ENCODE data around the gene IL4R. TPM values are rescaled to one million over a fixed set of nuclear protein-coding genes. Genes with fewer than 3 reads are reported as not detected.

Gene IL4R
- total and polyA plus RNA-seq, 4 donors: 15.5 to 61.9 (median 29.9) TPM

DNA sequence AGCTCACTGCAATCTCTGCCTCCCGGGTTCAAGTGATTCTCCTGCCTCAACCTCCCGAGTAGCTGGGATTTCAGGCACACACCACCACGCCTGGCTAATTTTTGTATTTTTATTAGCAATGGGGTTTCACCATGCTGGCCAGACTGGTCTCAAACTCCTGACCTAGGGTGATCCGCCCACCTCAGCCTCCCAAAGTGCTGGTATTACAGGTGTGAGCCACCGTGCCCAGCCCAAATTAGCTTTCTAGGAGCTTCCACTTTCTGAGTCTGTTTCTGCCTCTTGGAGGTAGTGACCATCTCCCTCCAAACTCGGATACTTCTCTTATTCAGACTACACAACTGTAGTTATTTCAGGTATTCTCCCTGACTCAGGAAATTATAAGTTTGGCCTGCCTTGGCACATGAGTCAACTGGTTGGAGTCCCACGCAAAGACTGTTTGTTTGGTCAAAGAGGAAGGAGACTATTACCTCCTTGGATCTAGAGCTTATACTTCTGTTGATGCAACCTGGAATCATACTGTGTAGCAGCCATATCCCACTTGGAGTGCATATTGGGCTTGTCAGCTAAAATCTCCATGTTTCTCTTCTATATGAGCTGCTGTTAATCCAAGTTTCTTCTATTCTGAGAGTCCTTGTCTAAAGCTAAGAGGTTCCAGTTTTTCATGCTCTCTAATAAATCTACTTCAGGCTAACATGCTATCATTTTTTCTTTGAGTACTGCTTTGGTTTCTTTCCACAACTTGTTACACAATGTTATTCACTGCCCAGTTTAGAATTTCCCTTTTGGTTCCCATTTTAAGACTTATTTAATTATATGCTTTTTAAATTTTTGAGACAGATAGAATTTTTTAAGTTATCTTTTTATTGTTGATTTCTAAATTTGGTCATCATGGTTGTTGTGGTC is 7.5 kb downstream of the IL4R start:
- peak overlapping the region; percentile 65 to 98 for H3K27ac ChIP-seq (ENCODE audit: low read depth in 1 of 2, low read length in 2 of 2)
- no peak for DNase-seq (ENCODE audit: low spot score)
- TF ChIP-seq, protein P1, sequence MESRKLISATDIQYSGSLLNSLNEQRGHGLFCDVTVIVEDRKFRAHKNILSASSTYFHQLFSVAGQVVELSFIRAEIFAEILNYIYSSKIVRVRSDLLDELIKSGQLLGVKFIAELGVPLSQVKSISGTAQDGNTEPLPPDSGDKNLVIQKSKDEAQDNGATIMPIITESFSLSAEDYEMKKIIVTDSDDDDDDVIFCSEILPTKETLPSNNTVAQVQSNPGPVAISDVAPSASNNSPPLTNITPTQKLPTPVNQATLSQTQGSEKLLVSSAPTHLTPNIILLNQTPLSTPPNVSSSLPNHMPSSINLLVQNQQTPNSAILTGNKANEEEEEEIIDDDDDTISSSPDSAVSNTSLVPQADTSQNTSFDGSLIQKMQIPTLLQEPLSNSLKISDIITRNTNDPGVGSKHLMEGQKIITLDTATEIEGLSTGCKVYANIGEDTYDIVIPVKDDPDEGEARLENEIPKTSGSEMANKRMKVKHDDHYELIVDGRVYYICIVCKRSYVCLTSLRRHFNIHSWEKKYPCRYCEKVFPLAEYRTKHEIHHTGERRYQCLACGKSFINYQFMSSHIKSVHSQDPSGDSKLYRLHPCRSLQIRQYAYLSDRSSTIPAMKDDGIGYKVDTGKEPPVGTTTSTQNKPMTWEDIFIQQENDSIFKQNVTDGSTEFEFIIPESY (IDR thresholded peaks at IDR 0.05): peak; percentile 12
- TF ChIP-seq TAF1 (conservative IDR thresholded peaks at IDR 0.05): no peak
- H3K4me1 ChIP-seq (ENCODE audit: control insufficient read depth in 4 of 4, insufficient read depth in 4 of 4, low read length in 3 of 4): peaks cover 40 to 85% (median 72%) of the 10 kb centered on the region in 4 donors
- H3K4me3 ChIP-seq (ENCODE audit: low read depth in 1 of 3, low read length in 3 of 3): no peak overlapping the region
- H3K9ac ChIP-seq (ENCODE audit: low read depth in 1 of 2, low read length in 2 of 2): no peak overlapping the region
- no peaks in the 10 kb centered on the region for H3K9me3 ChIP-seq (ENCODE audit: control insufficient read depth in 4 of 4, low read length in 3 of 4)
- WGBS: 81% methylated on average over 7 of the region's 7 CpGs
- no peaks in the 10 kb centered on the region for H3K27me3 ChIP-seq (ENCODE audit: control insufficient read depth in 4 of 4, insufficient read depth in 4 of 4, low read length in 3 of 4)
- H3K36me3 ChIP-seq (ENCODE audit: control insufficient read depth in 4 of 4, insufficient read depth in 3 of 4, low read depth in 1 of 4, low read length in 3 of 4): peaks cover 0 to 10% (median 0%) of the 10 kb centered on the region in 4 donors

DNA sequence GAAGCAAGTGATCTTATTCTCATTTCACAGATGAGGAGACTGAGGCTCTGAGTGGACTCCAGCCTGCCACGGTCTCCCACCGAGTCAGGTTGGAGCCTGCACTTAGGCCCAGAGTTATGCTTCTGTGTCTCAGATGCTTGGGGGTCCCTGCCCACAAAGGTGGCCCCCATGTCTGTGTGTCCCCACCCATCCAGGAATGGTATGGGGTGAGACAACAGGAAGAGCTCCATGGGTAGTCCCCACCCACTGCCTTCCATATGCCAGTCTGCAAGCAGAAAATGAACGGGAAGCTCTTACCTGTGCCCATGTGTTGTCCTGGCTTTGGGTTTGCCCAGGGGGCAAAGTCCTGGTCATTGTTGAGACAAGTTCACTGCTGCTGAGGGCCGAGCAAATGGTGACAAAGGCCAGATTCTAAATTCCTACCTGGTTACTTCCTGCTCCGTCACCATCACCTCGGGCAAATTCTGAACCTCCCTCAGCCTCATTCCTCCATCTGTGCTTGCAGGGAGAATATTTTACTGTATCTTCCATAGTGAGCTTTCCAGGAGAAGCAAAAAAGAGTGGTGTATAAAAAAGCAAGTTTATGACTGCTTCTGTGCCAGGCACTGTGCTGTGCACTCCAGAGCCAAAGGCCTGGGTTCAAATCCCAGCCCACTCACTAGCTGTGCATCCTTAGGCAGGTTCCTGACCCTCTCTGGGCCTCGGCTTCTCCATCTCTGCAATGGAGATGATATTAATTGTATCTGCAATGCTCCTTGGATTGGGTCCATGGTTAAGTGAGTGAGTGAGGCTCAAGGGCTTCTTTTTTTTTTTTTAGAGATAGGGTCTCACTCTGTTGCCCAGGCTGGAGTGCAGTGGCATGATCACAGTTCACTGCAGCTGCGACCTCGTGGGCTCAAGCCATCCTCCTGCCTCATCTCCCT is 9.3 kb downstream of the IL4R start:
- DNase-seq (ENCODE audit: low spot score): no peak
- Histone ChIP-seq H3K4me1 (ENCODE audit: control insufficient read depth in 4 of 4, insufficient read depth in 4 of 4, low read length in 3 of 4) (peaks cover 46 to 78% (median 62%) of the 10 kb centered on the region in 4 donors), H3K27ac (ENCODE audit: low read depth in 1 of 2, low read length in 2 of 2) (peak overlapping the region; percentile 92 to 98), H3K36me3 (ENCODE audit: control insufficient read depth in 4 of 4, insufficient read depth in 3 of 4, low read depth in 1 of 4, low read length in 3 of 4) (peaks cover 0 to 1% (median 0%) of the 10 kb centered on the region in 4 donors), H3K9me3 (ENCODE audit: control insufficient read depth in 4 of 4, low read length in 3 of 4) (no peaks in the 10 kb centered on the region), H3K4me3 (ENCODE audit: low read depth in 1 of 3, low read length in 3 of 3) (no peak overlapping the region), H3K27me3 (ENCODE audit: control insufficient read depth in 4 of 4, insufficient read depth in 4 of 4, low read length in 3 of 4) (no peaks in the 10 kb centered on the region), H3K9ac (ENCODE audit: low read depth in 1 of 2, low read length in 2 of 2) (no peak overlapping the region)
- TF ChIP-seq FOXA1 (IDR thresholded peaks at IDR 0.05) (no peak), YY1 (IDR thresholded peaks at IDR 0.05) (peak; percentile 85), TAF1 (conservative IDR thresholded peaks at IDR 0.05) (peak; percentile 68), GABPA (IDR thresholded peaks at IDR 0.05 in 1 of 2, conservative IDR thresholded peaks at IDR 0.05 in 1 of 2) (peak in 1 of 2 donors; percentile 65), HNF4A (conservative IDR thresholded peaks at IDR 0.05) (peak; percentile 99), SP1 (IDR thresholded peaks at IDR 0.05) (peak; percentile 98), HNF4G (IDR thresholded peaks at IDR 0.05) (peak; percentile 98), RAD21 (IDR thresholded peaks at IDR 0.05) (peak; percentile 47 to 55), JUND (IDR thresholded peaks at IDR 0.05) (peak; percentile 64 to 83), NR2F2 (IDR thresholded peaks at IDR 0.05) (peak; percentile 61), RXRA (IDR thresholded peaks at IDR 0.05) (peak; percentile 94 to 95), FOXA2 (IDR thresholded peaks at IDR 0.05) (peak; percentile 60), EGR1 (IDR thresholded peaks at IDR 0.05; ENCODE audit: low read depth in 2 of 2) (peak in 1 of 2 donors; percentile 65)
- TF ChIP-seq, protein P2, sequence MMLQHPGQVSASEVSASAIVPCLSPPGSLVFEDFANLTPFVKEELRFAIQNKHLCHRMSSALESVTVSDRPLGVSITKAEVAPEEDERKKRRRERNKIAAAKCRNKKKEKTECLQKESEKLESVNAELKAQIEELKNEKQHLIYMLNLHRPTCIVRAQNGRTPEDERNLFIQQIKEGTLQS (IDR thresholded peaks at IDR 0.05): no peak
- TF ChIP-seq, protein P3, sequence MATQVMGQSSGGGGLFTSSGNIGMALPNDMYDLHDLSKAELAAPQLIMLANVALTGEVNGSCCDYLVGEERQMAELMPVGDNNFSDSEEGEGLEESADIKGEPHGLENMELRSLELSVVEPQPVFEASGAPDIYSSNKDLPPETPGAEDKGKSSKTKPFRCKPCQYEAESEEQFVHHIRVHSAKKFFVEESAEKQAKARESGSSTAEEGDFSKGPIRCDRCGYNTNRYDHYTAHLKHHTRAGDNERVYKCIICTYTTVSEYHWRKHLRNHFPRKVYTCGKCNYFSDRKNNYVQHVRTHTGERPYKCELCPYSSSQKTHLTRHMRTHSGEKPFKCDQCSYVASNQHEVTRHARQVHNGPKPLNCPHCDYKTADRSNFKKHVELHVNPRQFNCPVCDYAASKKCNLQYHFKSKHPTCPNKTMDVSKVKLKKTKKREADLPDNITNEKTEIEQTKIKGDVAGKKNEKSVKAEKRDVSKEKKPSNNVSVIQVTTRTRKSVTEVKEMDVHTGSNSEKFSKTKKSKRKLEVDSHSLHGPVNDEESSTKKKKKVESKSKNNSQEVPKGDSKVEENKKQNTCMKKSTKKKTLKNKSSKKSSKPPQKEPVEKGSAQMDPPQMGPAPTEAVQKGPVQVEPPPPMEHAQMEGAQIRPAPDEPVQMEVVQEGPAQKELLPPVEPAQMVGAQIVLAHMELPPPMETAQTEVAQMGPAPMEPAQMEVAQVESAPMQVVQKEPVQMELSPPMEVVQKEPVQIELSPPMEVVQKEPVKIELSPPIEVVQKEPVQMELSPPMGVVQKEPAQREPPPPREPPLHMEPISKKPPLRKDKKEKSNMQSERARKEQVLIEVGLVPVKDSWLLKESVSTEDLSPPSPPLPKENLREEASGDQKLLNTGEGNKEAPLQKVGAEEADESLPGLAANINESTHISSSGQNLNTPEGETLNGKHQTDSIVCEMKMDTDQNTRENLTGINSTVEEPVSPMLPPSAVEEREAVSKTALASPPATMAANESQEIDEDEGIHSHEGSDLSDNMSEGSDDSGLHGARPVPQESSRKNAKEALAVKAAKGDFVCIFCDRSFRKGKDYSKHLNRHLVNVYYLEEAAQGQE (IDR thresholded peaks at IDR 0.05): peak; percentile 74
- TF ChIP-seq, protein P4, sequence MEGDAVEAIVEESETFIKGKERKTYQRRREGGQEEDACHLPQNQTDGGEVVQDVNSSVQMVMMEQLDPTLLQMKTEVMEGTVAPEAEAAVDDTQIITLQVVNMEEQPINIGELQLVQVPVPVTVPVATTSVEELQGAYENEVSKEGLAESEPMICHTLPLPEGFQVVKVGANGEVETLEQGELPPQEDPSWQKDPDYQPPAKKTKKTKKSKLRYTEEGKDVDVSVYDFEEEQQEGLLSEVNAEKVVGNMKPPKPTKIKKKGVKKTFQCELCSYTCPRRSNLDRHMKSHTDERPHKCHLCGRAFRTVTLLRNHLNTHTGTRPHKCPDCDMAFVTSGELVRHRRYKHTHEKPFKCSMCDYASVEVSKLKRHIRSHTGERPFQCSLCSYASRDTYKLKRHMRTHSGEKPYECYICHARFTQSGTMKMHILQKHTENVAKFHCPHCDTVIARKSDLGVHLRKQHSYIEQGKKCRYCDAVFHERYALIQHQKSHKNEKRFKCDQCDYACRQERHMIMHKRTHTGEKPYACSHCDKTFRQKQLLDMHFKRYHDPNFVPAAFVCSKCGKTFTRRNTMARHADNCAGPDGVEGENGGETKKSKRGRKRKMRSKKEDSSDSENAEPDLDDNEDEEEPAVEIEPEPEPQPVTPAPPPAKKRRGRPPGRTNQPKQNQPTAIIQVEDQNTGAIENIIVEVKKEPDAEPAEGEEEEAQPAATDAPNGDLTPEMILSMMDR (IDR thresholded peaks at IDR 0.05; ENCODE audit: low read depth, low read length, missing input control): no peak
- TF ChIP-seq, protein P5, sequence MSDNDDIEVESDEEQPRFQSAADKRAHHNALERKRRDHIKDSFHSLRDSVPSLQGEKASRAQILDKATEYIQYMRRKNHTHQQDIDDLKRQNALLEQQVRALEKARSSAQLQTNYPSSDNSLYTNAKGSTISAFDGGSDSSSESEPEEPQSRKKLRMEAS (IDR thresholded peaks at IDR 0.05): peak; percentile 96
- TF ChIP-seq, protein P1 (IDR thresholded peaks at IDR 0.05): peak; percentile 81
- WGBS: 57% methylated on average over 9 of the region's 9 CpGs
